HCT116 (cell line): Measurements from ENCODE around the gene BMP4. TPM values are rescaled to one million over a fixed set of nuclear protein-coding genes. Genes with fewer than 3 reads are reported as not detected.

Experiments used
- ATAC-seq: fragments of 200-7000 bp; cut with Tn5 transposase; 2 replicates; pipeline ENCODE4 v1.9.1; 2020; ENCODE audit warnings: mild to moderate bottlenecking, moderate library complexity
- BruUV-seq: library from RNA; stranded (reverse); fragments of 400-500 nt; replicated peaks from 2 replicates; lab custom pipeline; 2021; lab: Mats Ljungman, UMichigan
- CTCF ChIA-PET: fragments of 300-600 bp; sonication (Branson Sonifier 250); formaldehyde crosslinking; loops from one replicate; lab custom pipeline; 2021; ENCODE audit warnings: antibody characterized with exemption; lab: Charles Lee
- POLR2A ChIA-PET: fragments of 300-600, 350-600 bp; sonication (Branson Sonifier 250); formaldehyde crosslinking; loops from one replicate; lab custom pipeline; 2021; ENCODE audit warnings: antibody characterized with exemption; lab: Charles Lee
- RAD21 ChIA-PET, 2 experiments: fragments of 300-600 bp; sonication (Branson Sonifier 250); formaldehyde crosslinking; loops; one replicate each; lab custom pipeline; 2023; ENCODE audit warnings: low total read pairs in 2 of 2; ENCODE audit not compliant: uncharacterized antibody in 2 of 2, unreplicated experiment in 2 of 2, low non-redundant PET in 1 of 2; lab: Charles Lee
- DNase-seq: peaks from one replicate; pipeline ENCODE4 v3.0.0-alpha.2; 2010; ENCODE audit warnings: low read depth, low spot score
- H2AFZ ChIP-seq: fragments of 200-600 bp; shearing (Covaris generic), sonication (generic); 2 replicates; pipeline ENCODE4 v1.6.1; 2017; ENCODE audit warnings: low read depth, mixed run types, mixed read lengths, antibody characterized with exemption, low read length; ENCODE audit not compliant: poor library complexity, severe bottlenecking
- H3K27ac ChIP-seq: 2 replicates; pipeline ENCODE4 v1.5.1; 2012; ENCODE audit warnings: low read depth, low read length
- H3K27me3 ChIP-seq: fragments of 200-600 bp; sonication (generic); 2 replicates; pipeline ENCODE4 v1.6.1; 2016; ENCODE audit warnings: mixed run types, low read length, mixed read lengths; ENCODE audit not compliant: insufficient read depth
- H3K36me3 ChIP-seq, 2 experiments: fragments of 200-500 bp in 1 of 2; fragments of 200-600 bp in 1 of 2; sonication (Bioruptor generic) in 1 of 2; sonication (generic) in 1 of 2; 2 replicates each; pipeline versions ENCODE4 v1.5.1 to v1.6.1; 2014 to 2016; ENCODE audit warnings: low read length in 2 of 2, inconsistent platforms in 1 of 2, mixed read lengths in 1 of 2, mixed run types in 1 of 2; ENCODE audit not compliant: insufficient read depth in 2 of 2, control insufficient read depth in 1 of 2
- H3K4me1 ChIP-seq, 2 experiments: fragments of 200-600 bp in 1 of 2; sonication (generic) in 1 of 2; 2 replicates each; pipeline versions ENCODE4 v1.5.1 to v1.6.1; 2012 to 2017; ENCODE audit warnings: low read length in 2 of 2, inconsistent platforms in 1 of 2, mild to moderate bottlenecking in 1 of 2, mixed read lengths in 1 of 2, mixed run types in 1 of 2, moderate library complexity in 1 of 2; ENCODE audit not compliant: insufficient read depth in 2 of 2, control insufficient read depth in 1 of 2
- H3K4me2 ChIP-seq: fragments of 200-600 bp; sonication (generic); 2 replicates; pipeline ENCODE4 v1.6.1; 2017; ENCODE audit warnings: mixed run types, low read length, mixed read lengths
- H3K4me3 ChIP-seq, 2 experiments: fragments of 200-600 bp in 1 of 2; sonication (generic) in 1 of 2; replicated peaks in 1 of 2; 2 replicates each; pipeline ENCODE4 v1.5.1; 2011 to 2016; ENCODE audit warnings: low read length in 2 of 2, control low read depth in 1 of 2, low read depth in 1 of 2, mild to moderate bottlenecking in 1 of 2, mixed read lengths in 1 of 2, mixed run types in 1 of 2
- H3K79me2 ChIP-seq: fragments of 200-600 bp; sonication (generic); 2 replicates; pipeline ENCODE4 v1.6.1; 2017; ENCODE audit warnings: mild to moderate bottlenecking, mixed run types, low read length, moderate library complexity, mixed read lengths; ENCODE audit not compliant: insufficient read depth
- H3K9ac ChIP-seq: fragments of 200-600 bp; sonication (generic); 2 replicates; pipeline ENCODE4 v1.6.1; 2016; ENCODE audit warnings: low read length, mixed read lengths
- H3K9me2 ChIP-seq: fragments of 200-600 bp; sonication (generic), shearing (Covaris generic); 2 replicates; pipeline ENCODE4 v1.6.1; 2017; ENCODE audit warnings: mixed run types, mild to moderate bottlenecking, moderate library complexity; ENCODE audit not compliant: insufficient read depth
- H3K9me3 ChIP-seq, 2 experiments: fragments of 200-500 bp in 1 of 2; fragments of 200-600 bp in 1 of 2; sonication (Bioruptor generic) in 1 of 2; sonication (generic) in 1 of 2; 2 replicates each; pipeline ENCODE4 v1.6.1; 2014 to 2017; ENCODE audit warnings: low read length in 2 of 2, mixed read lengths in 2 of 2, inconsistent platforms in 1 of 2, low read depth in 1 of 2, mild to moderate bottlenecking in 1 of 2, mixed run types in 1 of 2, moderate library complexity in 1 of 2; ENCODE audit not compliant: control insufficient read depth in 1 of 2, insufficient read depth in 1 of 2
- H4K20me1 ChIP-seq: fragments of 200-600 bp; sonication (generic), shearing (Covaris generic); 2 replicates; pipeline ENCODE4 v1.6.1; 2017; ENCODE audit warnings: mixed run types, mild to moderate bottlenecking, moderate library complexity; ENCODE audit not compliant: insufficient read depth
- JUND ChIP-seq: IDR thresholded peaks from 2 replicates; pipeline ENCODE4 v1.6.1; 2012
- POLR2A ChIP-seq: IDR thresholded peaks from 2 replicates; pipeline ENCODE4 v1.7.0; 2011; ENCODE audit warnings: borderline replicate concordance; ENCODE audit not compliant: insufficient read depth, insufficient read length; ENCODE audit errors: extremely low read depth
- RAD21 ChIP-seq: IDR thresholded peaks from 2 replicates; pipeline ENCODE4 v1.6.1; 2012; ENCODE audit warnings: low read depth, mild to moderate bottlenecking
- SIN3A ChIP-seq: IDR thresholded peaks from 2 replicates; pipeline ENCODE4 v1.6.1; 2012; ENCODE audit warnings: low read depth
- TCF7L2 ChIP-seq: IDR thresholded peaks from 2 replicates; pipeline ENCODE4 v1.7.0; 2011; ENCODE audit warnings: borderline replicate concordance, inconsistent platforms; ENCODE audit not compliant: insufficient read depth, insufficient read length; ENCODE audit errors: extremely low read depth
- intact Hi-C: fragments of 100-400 bp; cut with micrococcal nuclease; formaldehyde crosslinking; loops from 2 replicates; pipeline ENCODE4 v1.10.0; 2022
- total RNA-seq: library from RNA; stranded (reverse); gene quantifications from one replicate; pipeline ENCODE4 v1.2.1, GENCODE V29; 2021; ENCODE audit not compliant: unreplicated experiment
- TF ChIP-seq, protein P1 (sequence below), 3 experiments: fragments of 200-600 bp in 1 of 3; sonication (generic) in 1 of 3; IDR thresholded peaks in 2 of 3; conservative IDR thresholded peaks in 1 of 3; 2 replicates each; pipeline ENCODE4 v1.5.1; 2012 to 2017; ENCODE audit warnings: low read depth in 2 of 3, low read length in 2 of 3, antibody characterized with exemption in 1 of 3, borderline replicate concordance in 1 of 3, control low read depth in 1 of 3, mild to moderate bottlenecking in 1 of 3, mixed read lengths in 1 of 3, mixed run types in 1 of 3, moderate library complexity in 1 of 3; ENCODE audit not compliant: insufficient read depth in 1 of 3

The BMP4 gene
- total RNA-seq, 1 experiment from 2014 or later, result 145 TPM

DNA sequence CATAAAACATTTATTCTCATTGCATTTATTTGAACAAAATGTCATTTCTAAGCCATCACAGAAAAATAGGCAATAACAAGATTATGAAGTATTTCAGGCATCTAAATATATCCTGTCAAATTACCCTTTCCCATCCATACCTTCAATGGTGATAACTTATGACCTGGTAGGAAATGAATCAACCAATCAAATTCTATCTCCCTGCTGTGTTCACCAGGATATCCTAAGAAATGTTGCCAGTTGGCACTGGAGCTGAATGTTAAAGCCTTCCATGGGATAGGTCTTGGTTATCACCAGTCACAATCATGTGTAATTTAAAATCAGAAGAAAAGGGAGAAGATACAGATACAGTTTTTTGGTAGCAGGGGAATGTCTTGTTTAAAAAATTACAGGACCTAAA lies 23.7 kb downstream of the BMP4 start:
- Histone ChIP-seq H2AFZ (peak overlapping the region; percentile 52), H3K9me2 (no peaks in the 10 kb centered on the region), H3K4me2 (no peak overlapping the region), H3K9ac (no peak overlapping the region), H3K4me1 (peaks cover 0 to 4% of the 10 kb centered on the region in 2 experiments; a peak in 1 of 4 replicates), H3K4me3 (no peak overlapping the region)
- ATAC-seq, result no peak
- intact Hi-C loops, result loop anchor here (5.0 kb wide), 1 partner anchor 404 kb away; no protein-coding TSS in a partner anchor
- ChIA-PET CTCF (no interaction called here), POLR2A (no interaction called here), RAD21 (no interaction called here)
- BruUV-seq, result no TSS peak
- TF ChIP-seq POLR2A, result no peak
- TF ChIP-seq, all 23 proteins: peak for 0
- Histone ChIP-seq H3K27me3 (no peaks in the 10 kb centered on the region), H3K36me3 (no peaks in the 10 kb centered on the region), H4K20me1 (no peaks in the 10 kb centered on the region), H3K27ac (no peak overlapping the region), H3K79me2 (no peaks in the 10 kb centered on the region), H3K9me3 (no peaks in the 10 kb centered on the region)
- DNase-seq, result no peak

DNA sequence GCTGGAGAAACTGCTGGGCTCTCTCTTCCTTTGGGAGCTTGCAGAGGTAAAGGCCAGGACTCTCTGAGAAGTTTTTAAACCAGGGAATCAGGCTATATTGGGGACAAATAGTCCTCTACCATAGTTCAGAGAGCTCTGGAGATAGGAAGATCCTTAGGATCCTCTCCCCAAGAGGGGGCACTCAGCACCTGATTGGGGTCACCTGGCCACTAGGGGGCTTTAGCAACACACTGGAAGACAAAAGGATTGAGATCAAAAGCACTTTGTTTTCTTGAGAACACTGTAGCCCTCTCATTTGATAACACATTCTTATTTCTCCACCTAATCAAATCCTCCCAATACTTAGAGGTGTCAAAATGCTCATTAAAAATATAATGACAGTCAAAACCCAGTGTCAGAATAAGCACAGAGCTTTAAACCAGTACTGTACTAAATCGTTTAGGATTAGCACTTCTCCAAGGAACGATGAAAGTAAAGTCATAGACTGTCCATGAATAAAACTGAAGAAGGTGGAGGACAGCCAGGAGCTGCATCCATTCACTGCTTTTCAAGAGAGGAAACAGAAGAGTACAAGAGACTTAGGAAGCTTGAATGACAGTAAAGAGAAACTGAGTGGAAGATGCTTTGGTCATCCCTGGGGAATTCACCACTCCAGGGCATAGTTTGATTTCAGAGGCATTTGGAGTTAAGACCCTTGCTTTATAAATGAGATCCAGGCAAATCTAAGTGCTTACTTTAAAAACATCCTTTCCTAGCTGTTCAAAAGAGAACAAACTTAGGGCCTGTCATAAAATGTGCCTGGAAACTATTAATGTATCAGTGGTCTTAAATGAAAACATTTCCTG lies 26.5 kb downstream of the BMP4 start:
- ChIA-PET RAD21 (no interaction called here), CTCF (interaction anchor here (0.7 to 2.5 kb wide), 10 partner anchors 9 to 531 kb away, joined by 3 to 7 read pairs (median 4); no protein-coding TSS in a partner anchor), POLR2A (no interaction called here)
- intact Hi-C loops, result loop anchor here (5.0 kb wide), 1 partner anchor 407 kb away; no protein-coding TSS in a partner anchor
- Histone ChIP-seq H3K9me3 (no peaks in the 10 kb centered on the region), H3K36me3 (no peaks in the 10 kb centered on the region), H3K27me3 (no peaks in the 10 kb centered on the region), H4K20me1 (no peaks in the 10 kb centered on the region), H2AFZ (peak overlapping the region; percentile 82), H3K79me2 (no peaks in the 10 kb centered on the region), H3K9me2 (no peaks in the 10 kb centered on the region), H3K27ac (no peak overlapping the region), H3K4me1 (peaks cover 5 to 14% of the 10 kb centered on the region in 2 experiments; a peak in 2 of 4 replicates), H3K4me3 (no peak overlapping the region), H3K9ac (no peak overlapping the region), H3K4me2 (no peak overlapping the region)
- BruUV-seq, result no TSS peak
- TF ChIP-seq JUND (no peak), RAD21 (peak; percentile 67), TCF7L2 (peak; percentile 79), SIN3A (no peak)
- TF ChIP-seq, protein P1, sequence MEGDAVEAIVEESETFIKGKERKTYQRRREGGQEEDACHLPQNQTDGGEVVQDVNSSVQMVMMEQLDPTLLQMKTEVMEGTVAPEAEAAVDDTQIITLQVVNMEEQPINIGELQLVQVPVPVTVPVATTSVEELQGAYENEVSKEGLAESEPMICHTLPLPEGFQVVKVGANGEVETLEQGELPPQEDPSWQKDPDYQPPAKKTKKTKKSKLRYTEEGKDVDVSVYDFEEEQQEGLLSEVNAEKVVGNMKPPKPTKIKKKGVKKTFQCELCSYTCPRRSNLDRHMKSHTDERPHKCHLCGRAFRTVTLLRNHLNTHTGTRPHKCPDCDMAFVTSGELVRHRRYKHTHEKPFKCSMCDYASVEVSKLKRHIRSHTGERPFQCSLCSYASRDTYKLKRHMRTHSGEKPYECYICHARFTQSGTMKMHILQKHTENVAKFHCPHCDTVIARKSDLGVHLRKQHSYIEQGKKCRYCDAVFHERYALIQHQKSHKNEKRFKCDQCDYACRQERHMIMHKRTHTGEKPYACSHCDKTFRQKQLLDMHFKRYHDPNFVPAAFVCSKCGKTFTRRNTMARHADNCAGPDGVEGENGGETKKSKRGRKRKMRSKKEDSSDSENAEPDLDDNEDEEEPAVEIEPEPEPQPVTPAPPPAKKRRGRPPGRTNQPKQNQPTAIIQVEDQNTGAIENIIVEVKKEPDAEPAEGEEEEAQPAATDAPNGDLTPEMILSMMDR (IDR thresholded peaks at IDR 0.05 in 2 of 3, conservative IDR thresholded peaks at IDR 0.05 in 1 of 3; ENCODE audit: borderline replicate concordance in 1 of 3, insufficient read depth in 1 of 3, low read depth in 2 of 3, low read length in 2 of 3), result peak; percentile 81 to 96 (median 87)
- DNase-seq (peak; percentile 37), ATAC-seq (peak; percentile 92)
